CD14-positive monocyte (primary cell): Measurements from ENCODE around the gene EML1. TPM values are rescaled to one million over a fixed set of nuclear protein-coding genes. Genes with fewer than 3 reads are reported as not detected.

ENCODE experiments used
- DNase-seq, 3 donors: peaks; one replicate each; pipeline ENCODE4 v3.0.0-alpha.2; 2011 to 2022
- H2AFZ ChIP-seq: 2 replicates; pipeline ENCODE4 v1.6.0; 2012; ENCODE audit warnings: mild to moderate bottlenecking, low read depth, low read length, inconsistent platforms; ENCODE audit not compliant: insufficient read depth, poor library complexity, severe bottlenecking
- H3K27ac ChIP-seq, 2 donors: 1 replicate in 1 of 2; 2 replicates in 1 of 2; pipeline ENCODE4 v1.5.1; 2012 to 2013; ENCODE audit warnings: low read length in 2 of 2, control low read depth in 1 of 2, inconsistent platforms in 1 of 2, low read depth in 1 of 2, mild to moderate bottlenecking in 1 of 2
- H3K27me3 ChIP-seq, 2 donors: one replicate each; pipeline versions ENCODE4 v1.6.0 to v1.6.1; 2011 to 2013; ENCODE audit warnings: low read length in 2 of 2; ENCODE audit not compliant: control insufficient read depth in 2 of 2, insufficient read depth in 2 of 2
- H3K36me3 ChIP-seq, 2 donors: replicated peaks in 1 of 2; 1 replicate in 1 of 2; 2 replicates in 1 of 2; pipeline versions ENCODE4 v1.5.1 to v1.6.1; 2012 to 2013; ENCODE audit warnings: low read length in 2 of 2, control low read depth in 1 of 2, inconsistent platforms in 1 of 2, mild to moderate bottlenecking in 1 of 2; ENCODE audit not compliant: insufficient read depth in 2 of 2, control insufficient read depth in 1 of 2
- H3K4me1 ChIP-seq, 2 donors: 1 replicate in 1 of 2; 2 replicates in 1 of 2; pipeline versions ENCODE4 v1.5.1 to v1.6.1; 2012 to 2013; ENCODE audit warnings: low read length in 2 of 2, control low read depth in 1 of 2, inconsistent platforms in 1 of 2, mild to moderate bottlenecking in 1 of 2, moderate library complexity in 1 of 2; ENCODE audit not compliant: insufficient read depth in 2 of 2, control insufficient read depth in 1 of 2
- H3K4me2 ChIP-seq: replicated peaks from 2 replicates; pipeline ENCODE3; 2012; ENCODE audit warnings: low read length, moderate library complexity, mild to moderate bottlenecking; ENCODE audit not compliant: poor library complexity, severe bottlenecking; ENCODE audit errors: extremely low read depth
- H3K4me3 ChIP-seq, 3 experiments: fragments of 200-600 bp in 1 of 3; sonication (generic) in 1 of 3; replicated peaks in 1 of 3; 1 replicate in 2 of 3; 2 replicates in 1 of 3; pipeline ENCODE4 v1.5.1; 2011 to 2013; ENCODE audit warnings: low read length in 3 of 3, mild to moderate bottlenecking in 3 of 3, control low read depth in 2 of 3, low read depth in 2 of 3, inconsistent platforms in 1 of 3, moderate library complexity in 1 of 3
- H3K79me2 ChIP-seq: 2 replicates; pipeline ENCODE4 v1.6.0; 2012; ENCODE audit warnings: mild to moderate bottlenecking, control low read depth, inconsistent platforms, low read length, moderate library complexity; ENCODE audit not compliant: insufficient read depth
- H3K9ac ChIP-seq: 2 replicates; pipeline ENCODE4 v1.6.0; 2017; ENCODE audit warnings: low read length, mild to moderate bottlenecking; ENCODE audit not compliant: insufficient read depth, poor library complexity, severe bottlenecking
- H3K9me3 ChIP-seq, 2 donors: replicated peaks in 1 of 2; 1 replicate in 1 of 2; 2 replicates in 1 of 2; pipeline versions ENCODE4 v1.5.1 to v1.6.1; 2012 to 2013; ENCODE audit warnings: low read length in 2 of 2, control low read depth in 1 of 2; ENCODE audit not compliant: control insufficient read depth in 1 of 2, insufficient read depth in 1 of 2
- H4K20me1 ChIP-seq: 2 replicates; pipeline ENCODE4 v1.6.0; 2012; ENCODE audit warnings: mild to moderate bottlenecking, low read length, control low read depth, moderate library complexity; ENCODE audit not compliant: insufficient read depth
- H3K27ac Mint-ChIP-seq, 7 donors: one replicate each; pipeline ENCODE4 v1.8.0; 2020; ENCODE audit warnings: mild to moderate bottlenecking in 7 of 7, mixed read lengths in 7 of 7, moderate library complexity in 6 of 7, inconsistent platforms in 2 of 7
- H3K27me3 Mint-ChIP-seq, 3 donors: one replicate each; pipeline ENCODE4 v1.8.0; 2021 to 2022; ENCODE audit warnings: low read depth in 3 of 3, mild to moderate bottlenecking in 3 of 3, mixed read lengths in 3 of 3, moderate library complexity in 3 of 3, inconsistent platforms in 1 of 3
- H3K36me3 Mint-ChIP-seq, 2 donors: one replicate each; pipeline ENCODE4 v1.8.0; 2020; ENCODE audit warnings: mixed read lengths in 2 of 2, inconsistent platforms in 1 of 2, mild to moderate bottlenecking in 1 of 2
- H3K4me1 Mint-ChIP-seq: one replicate; pipeline ENCODE4 v1.8.0; 2020; ENCODE audit warnings: mild to moderate bottlenecking, mixed read lengths
- H3K4me3 Mint-ChIP-seq, 2 donors: one replicate each; pipeline ENCODE4 v1.8.0; 2020; ENCODE audit warnings: mild to moderate bottlenecking in 2 of 2, mixed read lengths in 2 of 2, moderate library complexity in 1 of 2
- H3K9me3 Mint-ChIP-seq, 7 donors: one replicate each; pipeline ENCODE4 v1.8.0; 2020 to 2022; ENCODE audit warnings: mixed read lengths in 7 of 7, mild to moderate bottlenecking in 6 of 7, moderate library complexity in 6 of 7, inconsistent platforms in 2 of 7
- WGBS: methylation state at CpG from one replicate; pipeline ENCODE4 v1.1.5; 2013; ENCODE audit warnings: missing lambda C conversion rate; ENCODE audit not compliant: insufficient coverage; 5-methylcytosine and 5-hydroxymethylcytosine counted together
- intact Hi-C, 2 donors: fragments of 100-400 bp; cut with micrococcal nuclease; formaldehyde crosslinking; loops; one replicate each; pipeline versions ENCODE4 v1.15.0 to v1.15.1; 2023
- polyA plus RNA-seq, 3 donors: library from polyadenylated mRNA; depleted of rRNA in 1 of 3; unstranded in 2 of 3; stranded (reverse) in 1 of 3; fragments of 300-500 nt in 2 of 3; fragments of >200 nt in 1 of 3; fragmentation: Illumina TruSeq in 2 of 3; gene quantifications; 1 replicate in 2 of 3; 2 replicates in 1 of 3; pipeline ENCODE4 v1.2.3, GENCODE V29; 2012 to 2021
- TF ChIP-seq, protein P1 (sequence below): fragments of 200-600 bp; IDR thresholded peaks from one replicate; pipeline ENCODE4 v1.8.0; 2022; ENCODE audit warnings: antibody characterized with exemption, mild to moderate bottlenecking

EML1 gene
- polyA plus RNA-seq, 3 donors = not detected

DNA sequence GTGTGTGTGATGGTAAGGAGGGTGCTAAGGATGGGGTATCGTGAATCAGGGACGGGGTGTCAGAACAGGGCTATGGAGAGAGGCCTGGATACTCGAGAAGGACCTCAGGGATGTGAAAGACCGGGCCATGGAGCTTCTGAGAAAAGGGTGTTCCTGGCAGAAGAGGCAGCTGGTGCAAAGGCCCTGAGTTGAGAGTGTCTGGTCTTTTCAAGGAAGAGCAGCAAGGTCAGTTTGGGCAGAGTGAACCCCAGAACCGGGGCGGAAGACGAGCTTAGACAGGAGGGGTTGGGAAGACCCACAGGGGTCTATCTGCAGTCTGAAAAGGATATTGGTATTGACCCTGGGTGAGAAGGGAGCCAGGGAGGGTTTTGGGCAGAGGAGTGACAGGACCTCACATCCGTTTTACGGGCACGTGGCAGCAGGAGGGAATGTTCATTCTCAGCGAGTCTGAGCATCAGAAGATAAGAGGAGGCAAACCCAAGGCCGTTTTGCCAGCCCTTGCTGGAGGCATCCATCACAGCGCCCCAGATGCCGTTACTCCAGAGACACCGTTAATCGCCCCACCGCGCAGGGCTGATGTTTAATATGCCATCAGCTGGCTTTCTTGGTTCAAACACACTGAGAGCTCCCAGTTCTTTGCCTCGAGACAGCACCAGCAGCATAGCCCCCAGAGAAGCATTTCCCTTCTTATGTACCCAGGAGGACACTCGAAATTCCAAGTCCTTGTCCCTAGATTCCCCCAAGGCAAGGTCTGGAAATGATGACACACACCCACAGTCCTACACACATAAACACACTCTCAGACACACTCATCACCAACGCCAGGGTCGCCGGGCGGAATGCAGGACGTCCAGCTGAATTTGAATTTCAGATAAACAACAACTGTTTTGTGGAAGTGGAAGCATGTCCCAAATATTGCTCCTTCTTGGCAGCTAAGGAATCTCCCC lies 41.4 kb upstream of the EML1 start:
- TF ChIP-seq, protein P1, sequence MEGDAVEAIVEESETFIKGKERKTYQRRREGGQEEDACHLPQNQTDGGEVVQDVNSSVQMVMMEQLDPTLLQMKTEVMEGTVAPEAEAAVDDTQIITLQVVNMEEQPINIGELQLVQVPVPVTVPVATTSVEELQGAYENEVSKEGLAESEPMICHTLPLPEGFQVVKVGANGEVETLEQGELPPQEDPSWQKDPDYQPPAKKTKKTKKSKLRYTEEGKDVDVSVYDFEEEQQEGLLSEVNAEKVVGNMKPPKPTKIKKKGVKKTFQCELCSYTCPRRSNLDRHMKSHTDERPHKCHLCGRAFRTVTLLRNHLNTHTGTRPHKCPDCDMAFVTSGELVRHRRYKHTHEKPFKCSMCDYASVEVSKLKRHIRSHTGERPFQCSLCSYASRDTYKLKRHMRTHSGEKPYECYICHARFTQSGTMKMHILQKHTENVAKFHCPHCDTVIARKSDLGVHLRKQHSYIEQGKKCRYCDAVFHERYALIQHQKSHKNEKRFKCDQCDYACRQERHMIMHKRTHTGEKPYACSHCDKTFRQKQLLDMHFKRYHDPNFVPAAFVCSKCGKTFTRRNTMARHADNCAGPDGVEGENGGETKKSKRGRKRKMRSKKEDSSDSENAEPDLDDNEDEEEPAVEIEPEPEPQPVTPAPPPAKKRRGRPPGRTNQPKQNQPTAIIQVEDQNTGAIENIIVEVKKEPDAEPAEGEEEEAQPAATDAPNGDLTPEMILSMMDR = no peak
- Histone ChIP-seq H3K36me3 (no peaks in the 10 kb centered on the region), H3K27ac (no peak overlapping the region), H4K20me1 (no peaks in the 10 kb centered on the region), H3K9ac (no peak overlapping the region), H3K79me2 (no peaks in the 10 kb centered on the region), H3K4me1 (no peaks in the 10 kb centered on the region), H3K9me3 (no peaks in the 10 kb centered on the region), H3K4me2 (no peak overlapping the region), H3K4me3 (no peak overlapping the region), H3K27me3 (peaks cover 0 to 24% of the 10 kb centered on the region in 2 donors), H2AFZ (no peak overlapping the region)
- intact Hi-C loops = no loop called here
- no peak for DNase-seq
- Mint-ChIP-seq H3K4me1 (peaks cover 2% of the 10 kb centered on the region), H3K27me3 (peaks cover 29 to 50% (median 33%) of the 10 kb centered on the region in 3 donors), H3K36me3 (no peaks in the 10 kb centered on the region), H3K4me3 (peak overlapping the region in 1 of 2 donors; percentile 37), H3K9me3 (no peaks in the 10 kb centered on the region), H3K27ac (peak overlapping the region in 1 of 7 donors; percentile 28)
- 33% methylated on average over 20 of the region's 25 CpGs for WGBS

DNA sequence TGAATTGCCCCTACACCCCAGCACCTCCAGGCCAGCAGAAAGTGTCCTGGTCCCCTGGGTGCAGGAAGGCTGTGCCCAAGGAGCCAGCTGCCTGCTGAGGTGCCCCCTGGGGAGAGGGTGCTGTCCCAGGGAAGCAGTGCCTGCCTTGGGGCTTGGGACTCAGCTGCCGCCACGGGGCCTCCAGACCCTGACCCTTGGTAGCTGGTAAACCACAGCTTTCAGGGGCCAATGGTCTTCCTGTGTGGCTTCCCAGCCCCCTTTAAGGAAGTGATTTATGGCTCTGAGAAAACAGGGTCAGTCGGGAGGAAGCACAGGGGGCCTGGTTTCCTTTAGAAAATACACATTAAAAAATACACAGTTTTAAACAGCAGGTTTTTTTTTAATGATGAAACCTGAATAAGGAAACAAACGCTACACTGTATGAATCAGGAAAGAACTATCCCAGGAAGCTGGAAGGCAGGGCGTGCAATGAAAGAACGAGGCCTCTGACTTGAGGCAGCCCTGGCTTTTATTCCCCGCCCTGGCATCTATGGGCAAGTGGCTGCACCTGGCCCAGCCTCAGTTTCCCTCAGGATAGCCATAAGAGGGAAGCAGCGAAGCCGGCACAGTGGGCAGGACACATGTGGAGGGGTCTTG lies 40.6 kb upstream of the EML1 start:
- Histone ChIP-seq H3K36me3 (no peaks in the 10 kb centered on the region), H3K27ac (no peak overlapping the region), H4K20me1 (no peaks in the 10 kb centered on the region), H3K27me3 (peaks cover 0 to 22% of the 10 kb centered on the region in 2 donors), H3K79me2 (no peaks in the 10 kb centered on the region), H3K4me3 (no peak overlapping the region), H3K9me3 (no peaks in the 10 kb centered on the region), H3K9ac (no peak overlapping the region), H2AFZ (no peak overlapping the region), H3K4me1 (no peaks in the 10 kb centered on the region), H3K4me2 (no peak overlapping the region)
- Mint-ChIP-seq H3K4me3 (no peak overlapping the region), H3K9me3 (no peaks in the 10 kb centered on the region), H3K36me3 (no peaks in the 10 kb centered on the region), H3K27me3 (peaks cover 26 to 42% (median 28%) of the 10 kb centered on the region in 3 donors), H3K4me1 (peaks cover 2% of the 10 kb centered on the region), H3K27ac (no peak overlapping the region)
- intact Hi-C loops = no loop called here
- no peak for DNase-seq
- 0% methylated on average over 6 of the region's 9 CpGs for WGBS
- TF ChIP-seq, protein P1 = no peak
